GM20431 (cell line): ENCODE measurements around the gene HERC3.

ENCODE experiments used
- in situ Hi-C: fragments of 300-500 bp; cut with MseI, MboI; formaldehyde crosslinking; loops from one replicate; pipeline ENCODE4 v1.15.0; 2020; ENCODE audit warnings: low sequenced_read_pairs; ENCODE audit not compliant: unreplicated experiment

HERC3 gene

DNA sequence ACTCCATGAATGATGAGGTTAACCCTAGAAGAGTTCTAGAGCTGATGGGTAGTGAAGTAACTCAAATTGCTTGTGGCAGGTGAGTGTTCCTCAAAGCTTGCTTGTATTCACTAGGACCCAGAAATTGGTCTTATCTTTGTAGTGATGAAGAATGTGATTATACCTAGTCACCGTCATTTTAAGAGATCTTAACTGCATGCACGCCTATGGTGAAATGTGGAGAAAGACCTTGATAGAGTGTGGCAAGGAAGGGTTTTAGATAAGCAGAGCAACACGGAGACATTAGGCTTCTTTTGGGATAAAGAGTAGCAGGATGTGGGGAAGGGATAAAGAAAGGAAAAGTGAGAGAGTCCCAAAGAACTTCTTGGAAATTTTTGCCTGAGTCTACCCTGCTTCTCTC, 62.9 kb downstream of the HERC3 start:
- in situ Hi-C loops: loop anchor here (25.0 kb wide), 1 partner anchor 118 kb away; no protein-coding TSS in a partner anchor

DNA sequence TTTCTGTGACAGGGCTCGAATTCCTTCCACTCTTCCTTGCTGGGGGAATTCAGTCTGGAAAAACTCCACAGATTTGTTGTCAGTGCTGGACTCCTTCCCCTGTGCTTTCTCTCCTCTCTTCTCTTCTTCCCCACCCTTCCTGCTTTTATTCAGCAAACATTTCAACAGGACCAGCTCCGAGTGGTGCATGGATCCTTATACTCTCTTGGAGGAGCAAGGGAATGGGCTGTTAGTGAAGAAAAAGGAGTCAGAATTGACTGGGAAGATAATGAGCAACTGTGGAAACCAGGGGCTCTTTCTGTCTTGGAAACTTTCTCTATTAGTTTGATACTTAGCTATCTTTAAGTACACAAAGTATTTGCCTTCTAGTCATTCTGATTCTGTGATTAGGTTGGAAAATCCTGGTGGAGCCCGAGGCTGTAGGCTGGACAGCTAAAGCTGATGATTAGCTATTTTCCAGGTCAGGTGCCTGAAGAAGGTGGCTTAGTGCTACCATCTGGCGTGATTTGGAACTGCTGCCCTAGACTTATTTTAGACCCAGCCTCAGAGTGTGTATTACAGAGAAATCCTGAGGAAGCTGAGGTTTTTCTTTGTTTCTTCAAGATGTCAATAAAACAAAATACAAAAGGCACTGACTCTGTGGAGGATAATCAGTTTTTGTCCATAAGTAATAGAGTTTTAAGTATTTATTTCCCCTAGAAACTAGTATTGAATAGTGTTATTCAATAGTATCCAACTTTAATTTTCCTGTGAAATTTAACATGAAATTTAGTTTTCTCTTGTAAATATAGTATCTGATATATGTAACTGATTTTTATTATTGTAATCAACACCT, 67.0 kb downstream of the HERC3 start:
- in situ Hi-C loops: loop anchor here (25.0 kb wide), 1 partner anchor 122 kb away; no protein-coding TSS in a partner anchor

DNA sequence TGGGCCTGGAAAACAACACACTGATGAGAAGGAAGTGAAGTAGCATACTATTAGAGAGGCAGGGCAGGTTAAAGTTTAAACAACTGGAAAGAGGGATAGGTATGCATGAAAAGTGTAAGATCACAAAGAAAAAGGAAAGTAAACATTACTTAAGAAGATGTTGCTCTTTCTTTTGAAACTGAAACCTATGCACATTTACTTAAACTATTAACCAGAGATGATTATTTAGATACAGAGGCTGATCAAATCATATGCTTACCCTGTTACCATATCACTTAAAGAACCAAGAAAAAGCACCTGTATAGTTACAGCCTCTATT, 67.6 kb downstream of the HERC3 start:
- in situ Hi-C loops: loop anchor here (25.0 kb wide), 1 partner anchor 123 kb away; no protein-coding TSS in a partner anchor

DNA sequence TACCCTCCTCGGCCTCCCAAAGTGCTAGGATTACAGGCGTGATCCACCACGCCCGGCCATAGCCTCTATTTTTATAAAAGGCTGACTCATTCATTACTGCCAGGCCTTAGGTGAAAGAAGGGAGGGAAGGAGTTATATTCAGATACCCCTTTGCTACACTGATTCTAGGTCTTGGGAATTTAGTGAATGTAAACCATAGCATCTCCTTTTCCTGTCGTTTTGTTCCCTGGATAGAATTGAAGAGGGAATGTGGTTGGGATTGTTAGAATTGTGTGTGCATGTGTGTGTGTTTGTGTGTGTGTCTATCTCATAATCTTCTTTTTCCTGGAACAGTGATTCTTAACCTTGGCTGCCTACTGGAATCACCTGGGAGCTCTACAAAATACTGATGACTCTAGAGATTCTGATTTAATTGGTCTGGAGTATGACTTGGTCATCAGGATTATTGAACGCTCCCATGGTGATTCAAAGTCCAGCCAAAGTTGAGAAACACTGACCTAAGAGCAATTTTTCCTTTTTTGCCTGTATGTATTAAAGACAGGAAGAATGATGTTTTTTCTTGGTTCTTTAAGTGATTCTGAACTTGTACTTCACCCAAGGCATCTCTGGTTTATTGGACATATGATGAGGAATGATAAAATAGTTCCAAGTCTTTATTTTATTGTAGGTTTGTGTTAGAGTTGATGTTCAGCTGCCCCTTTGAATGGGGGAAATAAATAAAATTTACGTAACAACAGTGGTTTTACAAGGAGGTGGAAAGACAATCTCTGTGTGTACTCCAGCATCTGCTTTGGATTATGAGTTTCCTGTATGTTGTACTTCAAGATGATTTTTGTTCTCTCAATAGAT, 68.4 kb downstream of the HERC3 start:
- in situ Hi-C loops: loop anchor here (25.0 kb wide), 1 partner anchor 123 kb away; no protein-coding TSS in a partner anchor

DNA sequence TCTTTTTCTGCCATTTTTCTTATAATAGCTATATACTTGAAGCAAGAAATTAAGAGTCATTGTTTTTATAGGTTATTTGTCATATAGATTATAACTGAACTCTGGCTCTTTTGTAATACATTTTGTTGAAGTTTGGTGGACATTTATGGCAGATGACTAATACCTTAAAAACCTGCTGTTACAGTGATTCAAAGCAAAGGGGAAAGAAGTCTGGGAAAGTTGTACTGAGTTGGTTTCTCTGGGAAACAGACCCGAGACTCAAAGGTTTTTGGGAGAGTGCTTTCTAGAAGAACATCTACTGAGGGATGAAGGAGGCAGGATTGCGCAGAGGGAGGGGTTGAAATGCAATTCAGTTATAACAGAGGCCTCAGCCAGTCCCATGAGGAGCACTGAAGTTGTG, 69.5 kb downstream of the HERC3 start:
- in situ Hi-C loops: loop anchor here (25.0 kb wide), 1 partner anchor 124 kb away; no protein-coding TSS in a partner anchor

GRCh38 chr4:88672987-88673386, 80.7 kb downstream of the HERC3 start:
- in situ Hi-C loops: loop anchor here (25.0 kb wide), 1 partner anchor 136 kb away; no protein-coding TSS in a partner anchor

DNA sequence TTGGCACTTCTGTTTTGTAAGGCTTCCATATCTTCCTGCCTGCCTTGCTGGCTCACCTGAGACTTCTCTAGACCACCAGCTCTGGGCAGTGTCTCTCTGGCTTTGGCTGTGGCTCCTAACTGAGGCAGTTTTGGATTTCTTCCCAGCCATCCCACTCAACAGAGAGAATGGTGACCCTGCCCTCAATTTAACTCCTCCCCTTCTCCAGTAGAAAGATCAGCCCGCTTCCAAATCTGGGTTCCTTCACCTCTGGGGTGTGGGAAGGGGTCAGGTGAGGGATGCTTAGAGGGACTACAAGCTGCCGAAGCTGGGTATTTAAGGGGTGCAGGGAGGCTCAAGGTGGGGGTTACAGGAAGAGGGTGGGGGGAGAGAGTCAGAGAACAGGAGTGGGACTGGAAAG, 81.6 kb downstream of the HERC3 start:
- in situ Hi-C loops: loop anchor here (25.0 kb wide), 1 partner anchor 137 kb away; no protein-coding TSS in a partner anchor

DNA sequence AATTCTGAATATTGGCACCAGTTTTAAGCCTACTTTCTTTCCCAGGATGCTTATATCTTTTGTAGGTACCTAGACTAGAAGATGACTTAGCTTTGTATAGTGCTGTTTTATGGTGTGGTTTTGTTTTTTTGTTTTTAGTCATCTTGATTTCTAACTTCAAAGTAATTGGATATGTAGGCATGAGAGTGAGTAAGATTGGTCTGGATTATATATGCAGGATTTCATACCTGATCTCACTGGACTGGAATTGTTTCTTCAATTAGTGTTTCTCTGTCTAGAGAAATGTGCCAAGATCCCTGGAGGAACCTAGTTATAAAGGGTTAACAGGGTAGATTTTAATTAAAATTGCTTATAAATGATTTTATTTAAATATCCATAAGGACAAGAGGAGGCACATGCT, 82.3 kb downstream of the HERC3 start:
- in situ Hi-C loops: loop anchor here (25.0 kb wide), 1 partner anchor 137 kb away; no protein-coding TSS in a partner anchor

GRCh38 chr4:88674979-88675378, 82.7 kb downstream of the HERC3 start:
- in situ Hi-C loops: loop anchor here (25.0 kb wide), 1 partner anchor 138 kb away; no protein-coding TSS in a partner anchor

- in situ Hi-C loops: no loop called here
Observed at GRCh38 chr4:88675543-88675942, 83.3 kb downstream of the HERC3 start.

- in situ Hi-C loops: no loop called here
Observed at GRCh38 chr4:88681209-88681608, 88.9 kb downstream of the HERC3 start.

DNA sequence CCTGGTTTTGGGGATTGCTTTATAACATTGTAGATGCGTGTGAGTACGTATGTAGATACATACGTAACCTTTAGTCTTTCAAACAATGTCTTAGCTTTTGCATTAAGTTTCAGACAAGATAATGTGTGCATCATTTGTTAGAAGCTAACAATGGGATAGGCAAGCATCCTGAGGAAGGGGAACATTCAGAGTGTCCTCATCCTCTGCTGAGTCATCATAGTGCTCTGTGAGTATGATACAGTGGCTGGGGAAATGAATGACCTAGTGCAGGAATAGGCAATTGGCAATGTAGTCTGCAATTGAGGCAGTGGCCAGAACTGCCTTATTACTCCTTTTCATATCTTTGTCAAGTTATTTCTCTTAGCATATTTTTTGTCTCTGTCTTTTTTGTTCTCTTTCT, 98.1 kb downstream of the HERC3 start:
- in situ Hi-C loops: no loop called here

DNA sequence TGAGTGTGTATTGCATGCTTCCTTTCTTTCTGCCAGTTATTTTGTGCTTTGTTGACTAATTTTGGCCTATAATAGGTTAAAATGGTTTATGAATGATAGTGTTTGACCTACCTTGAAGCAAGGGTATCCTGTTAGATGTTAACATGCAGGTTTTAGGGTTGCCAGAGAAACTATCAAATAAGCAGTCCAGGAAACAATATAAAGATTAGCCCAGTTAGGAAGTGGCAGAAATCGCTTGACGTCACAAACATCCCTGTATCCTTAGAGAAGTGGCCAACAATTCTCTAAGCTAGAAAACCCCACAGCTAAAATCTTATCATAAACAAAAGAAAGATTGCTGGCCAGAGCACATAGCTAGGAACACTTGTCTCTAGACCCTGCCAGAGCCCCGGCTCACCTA, 101.5 kb downstream of the HERC3 start:
- in situ Hi-C loops: no loop called here

GRCh38 chr4:88696630-88697029, 104.3 kb downstream of the HERC3 start:
- in situ Hi-C loops: no loop called here

DNA sequence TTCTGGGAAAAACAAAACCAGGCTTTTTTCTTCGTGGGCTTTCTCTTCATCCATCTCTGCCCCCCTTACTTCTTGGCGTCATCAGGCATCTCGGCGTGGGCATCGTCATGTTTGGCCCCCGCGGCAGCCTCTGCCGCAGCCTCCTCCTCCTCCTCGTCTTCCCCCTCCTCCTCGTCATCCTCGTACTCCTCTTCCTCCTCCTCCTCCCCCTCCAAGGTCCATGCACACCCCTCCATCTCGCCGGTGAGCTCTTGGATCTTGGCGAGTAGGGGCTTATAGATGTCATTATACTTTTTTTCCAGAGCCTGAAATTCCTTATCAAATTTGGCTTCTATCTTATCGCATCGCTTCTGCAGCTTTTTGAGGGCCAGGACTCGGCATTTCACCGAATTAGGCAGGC, 104.9 kb downstream of the HERC3 start:
- in situ Hi-C loops: no loop called here

DNA sequence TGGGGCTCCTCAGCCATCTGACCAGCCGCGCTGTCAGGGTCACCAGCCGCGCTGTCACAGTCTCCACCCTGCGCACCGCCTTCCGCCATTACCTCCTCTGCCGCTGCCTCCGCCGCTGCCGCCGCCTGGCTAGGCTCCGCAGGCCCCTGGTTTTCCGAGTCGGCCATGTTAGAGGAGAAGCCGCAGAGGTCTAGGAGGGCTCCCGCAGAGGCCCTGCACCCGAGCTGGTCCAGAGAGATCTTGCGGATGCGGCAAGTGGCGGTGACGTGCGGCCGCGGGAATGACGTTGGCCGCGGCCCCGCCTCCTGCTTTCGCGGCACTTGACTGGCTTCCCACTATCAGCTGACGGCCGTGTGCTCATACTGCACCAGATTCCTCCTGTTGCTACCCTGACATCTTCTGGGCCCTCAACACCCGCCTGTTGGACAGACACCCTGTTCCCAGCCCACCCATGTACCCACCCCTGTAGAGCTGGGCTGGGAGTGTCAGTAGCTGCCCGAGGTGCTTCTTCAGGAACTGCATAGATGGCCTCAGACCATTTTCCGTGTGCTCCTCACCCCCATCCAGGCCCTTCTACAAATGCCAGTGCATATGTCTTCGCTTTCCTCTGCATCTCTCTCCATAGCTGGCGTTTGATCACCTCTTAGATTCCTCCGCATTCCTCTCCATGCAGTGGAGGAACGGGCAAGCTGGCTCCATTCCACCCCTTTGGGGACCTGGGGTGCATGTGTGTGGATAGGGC, 105.5 kb downstream of the HERC3 start, which contains the start of gene NAP1L5:
NAP1L5 (minus strand) TSS at position 242 of the 742 bp plus-strand sequence; CDS start at position 167, 75 bp downstream.
- in situ Hi-C loops: no loop called here

- in situ Hi-C loops: no loop called here
Observed at GRCh38 chr4:88698519-88698918, 106.2 kb downstream of the HERC3 start.

DNA sequence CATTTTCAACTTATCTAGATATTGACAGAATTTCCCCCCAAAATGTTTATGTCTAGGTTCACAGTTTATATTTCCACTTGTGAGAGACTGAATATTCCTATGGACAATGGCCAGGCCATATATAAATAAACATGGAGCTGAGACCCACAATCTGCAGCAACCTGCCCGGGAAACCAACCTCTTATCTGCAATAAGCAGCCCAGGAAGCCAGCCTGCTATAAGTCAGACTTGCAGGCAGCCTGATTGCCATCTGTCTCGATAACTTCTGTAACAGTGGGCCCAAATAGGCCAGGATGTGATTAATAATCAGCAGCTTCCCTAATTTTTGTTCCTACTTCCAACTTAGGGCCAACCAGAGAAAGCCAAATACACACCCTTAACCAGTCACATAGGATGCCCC, 110.5 kb downstream of the HERC3 start:
- in situ Hi-C loops: no loop called here

DNA sequence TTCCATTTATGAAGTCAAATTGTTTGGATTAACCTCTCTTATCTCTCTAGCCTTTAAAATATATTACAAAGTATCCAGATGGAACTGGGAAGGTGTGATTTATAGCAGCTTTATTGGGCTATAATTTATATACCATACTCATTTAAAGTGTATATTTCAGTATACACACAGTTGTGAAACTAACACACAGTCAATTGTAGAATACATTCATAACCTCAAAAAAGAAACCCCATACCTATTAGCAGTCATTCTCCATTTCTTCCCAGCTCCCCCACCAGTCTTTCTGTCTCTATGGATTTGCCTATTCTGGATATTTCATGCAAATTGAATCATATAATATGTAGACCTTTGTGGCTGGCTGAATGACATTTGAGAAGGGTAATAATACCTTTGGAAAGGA, 112.9 kb downstream of the HERC3 start:
- in situ Hi-C loops: no loop called here
